Heart left ventricle (tissue), 13 donors: ENCODE results near the gene BRSK2.

Experiments
- POLR2A ChIP-seq, 2 donors: fragments of 450-650 bp; IDR thresholded peaks; one replicate each; pipeline ENCODE4 v1.6.1; 2017; ENCODE audit warnings: antibody characterized with exemption in 2 of 2, mild to moderate bottlenecking in 2 of 2, moderate library complexity in 2 of 2
- TF ChIP-seq, protein P1 (sequence below), 12 donors: fragments of 200-600 bp; sonication (generic) in 4 of 12; IDR thresholded peaks; one replicate each; pipeline versions ENCODE4 v1.5.0 to v1.8.0; 2018 to 2022; ENCODE audit warnings: antibody characterized with exemption in 12 of 12, mild to moderate bottlenecking in 5 of 12
- donor health status: ischemic (EF 13 %, LVEDD 7.1; RV severe dilation, severe dysfunction).
- donor health status: DM: no; HTN: yes; CAD: no.
- donor health status: DM: no; HTN: no; CAD: no.
- donor health status: ischemic (EF 25% LVEDD 6.9; RV normal size, moderate dysfunction).
- donor health status: ischemic (EF 25% LVEDD 5.7; RV mildly dilated, moderate dysfunction).
- donor health status: ischemic (EF 35%, LVEDD 5.7; RV mildly dilated, moderate dysfunction).
- donor health status: nonischemic (EF 11% LVEDD 7.7; RV severe dilation, severe dysfunction).
- donor health status: DM: yes; HTN: yes; CAD: no.
- donor health status: PGD.
- donor health status: ischemic (EF 29% LVEDD 5.4; RV normal size, mild dysfunction).
- donor health status: nonischemic (EF 23%, LVEDD 6.1; RV moderate dilation, normal function).

- TF ChIP-seq, protein P1, sequence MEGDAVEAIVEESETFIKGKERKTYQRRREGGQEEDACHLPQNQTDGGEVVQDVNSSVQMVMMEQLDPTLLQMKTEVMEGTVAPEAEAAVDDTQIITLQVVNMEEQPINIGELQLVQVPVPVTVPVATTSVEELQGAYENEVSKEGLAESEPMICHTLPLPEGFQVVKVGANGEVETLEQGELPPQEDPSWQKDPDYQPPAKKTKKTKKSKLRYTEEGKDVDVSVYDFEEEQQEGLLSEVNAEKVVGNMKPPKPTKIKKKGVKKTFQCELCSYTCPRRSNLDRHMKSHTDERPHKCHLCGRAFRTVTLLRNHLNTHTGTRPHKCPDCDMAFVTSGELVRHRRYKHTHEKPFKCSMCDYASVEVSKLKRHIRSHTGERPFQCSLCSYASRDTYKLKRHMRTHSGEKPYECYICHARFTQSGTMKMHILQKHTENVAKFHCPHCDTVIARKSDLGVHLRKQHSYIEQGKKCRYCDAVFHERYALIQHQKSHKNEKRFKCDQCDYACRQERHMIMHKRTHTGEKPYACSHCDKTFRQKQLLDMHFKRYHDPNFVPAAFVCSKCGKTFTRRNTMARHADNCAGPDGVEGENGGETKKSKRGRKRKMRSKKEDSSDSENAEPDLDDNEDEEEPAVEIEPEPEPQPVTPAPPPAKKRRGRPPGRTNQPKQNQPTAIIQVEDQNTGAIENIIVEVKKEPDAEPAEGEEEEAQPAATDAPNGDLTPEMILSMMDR (IDR thresholded peaks at IDR 0.05), result no peak
- TF ChIP-seq POLR2A (IDR thresholded peaks at IDR 0.05), result no peak
Measured at GRCh38 chr11:1484695-1485503, 95.2 kb downstream of the BRSK2 start.
